ENCODE measurements around the gene SUMO1. TPM values are rescaled to one million over a fixed set of nuclear protein-coding genes. Genes with fewer than 3 reads are reported as not detected.

Gene SUMO1
- total and polyA plus RNA-seq, 10 of the 15 experiments (the other 5 are each of a cell fraction or from before 2014, with no cell fraction given): 105 to 458 (median 199) TPM

- ChIA-PET CTCF (interaction anchor here (0.6 to 5.5 kb wide), 27 partner anchors 9 to 1316 kb away, joined by 3 to 81 read pairs (median 4); partner anchors contain the start of gene ALS2), RAD21 (ENCODE audit: unreplicated experiment) (interaction anchor here (0.7 to 3.6 kb wide), 3 partner anchors 55 to 319 kb away, joined by 3 to 34 read pairs (median 4); no protein-coding TSS in a partner anchor), SMC1A (ENCODE audit: uncharacterized antibody, unreplicated experiment) (interaction anchor here (0.8 to 2.9 kb wide), 13 partner anchors 13 to 1277 kb away, joined by 3 to 41 read pairs (median 4); no protein-coding TSS in a partner anchor), POLR2A (no interaction called here)
- 30% methylated on average over 7 of the region's 7 CpGs for WGBS (ENCODE audit: insufficient coverage, insufficient replicate concordance, low lambda C conversion rate, missing lambda C conversion rate)
- Histone ChIP-seq H3K27ac (ENCODE audit: control insufficient read depth, insufficient read depth) (no peak overlapping the region), H3K9ac (ENCODE audit: control insufficient read depth, insufficient read depth, low read length) (no peak overlapping the region), H3K9me3 (replicated peaks; ENCODE audit: control insufficient read depth, insufficient read depth, low read length) (no peaks in the 10 kb centered on the region; the same call in 2 of the 3 replicates), H3K4me2 (ENCODE audit: control insufficient read depth, insufficient read depth) (no peak overlapping the region), H4K20me1 (ENCODE audit: control insufficient read depth, insufficient read depth) (no peaks in the 10 kb centered on the region), H3K4me3 (no peak overlapping the region), H3K36me3 (ENCODE audit: control insufficient read depth in 2 of 2, insufficient read depth in 2 of 2, low read length in 1 of 2) (no peaks in the 10 kb centered on the region), H3K79me2 (ENCODE audit: control insufficient read depth, insufficient read depth, low read length) (no peaks in the 10 kb centered on the region), H3K27me3 (replicated peaks in 1 of 2; ENCODE audit: control insufficient read depth in 2 of 2, insufficient read depth in 2 of 2, low read length in 1 of 2) (no peaks in the 10 kb centered on the region), H2AFZ (ENCODE audit: control insufficient read depth, low read depth, low read length) (no peak overlapping the region), H3K4me1 (ENCODE audit: control insufficient read depth, insufficient read depth, low read length) (no peaks in the 10 kb centered on the region)
- FAIRE-seq (peak; percentile 80), DNase-seq (ENCODE audit: low read depth, low spot score) (peak; percentile 24), ATAC-seq (peak; percentile 97)
- intact Hi-C loops (cut with micrococcal nuclease; ENCODE audit: unreplicated experiment) (loop anchor here (1.0 to 10.0 kb wide), 8 partner anchors 74 to 944 kb away; no protein-coding TSS in a partner anchor), in situ Hi-C loops (cut with MboI) (no loop called here)
- TF ChIP-seq SMC3 (IDR thresholded peaks at IDR 0.05; ENCODE audit: borderline replicate concordance, low read length) (peak; percentile 88; the same call in 1 of the 2 replicates), ZNF217 (IDR thresholded peaks at IDR 0.05) (no peak), IKZF1 (conservative IDR thresholded peaks at IDR 0.05) (0 out of 2 replicates have a peak, but pooled peaks have one; percentile 20), CTCF (IDR thresholded peaks at IDR 0.05 in 2 of 3, conservative IDR thresholded peaks at IDR 0.05 in 1 of 3; ENCODE audit: control insufficient read depth in 2 of 3, extremely low read depth in 1 of 3, insufficient read depth in 1 of 3, low read depth in 3 of 3, low read length in 3 of 3) (peak; percentile 77 to 81 (median 78)), HDAC6 (IDR thresholded peaks at IDR 0.05; ENCODE audit: unreplicated experiment) (no peak), RAD21 (IDR thresholded peaks at IDR 0.05; ENCODE audit: insufficient read depth, low read depth, low read length) (peak; percentile 97), YY1 (IDR thresholded peaks at IDR 0.05; ENCODE audit: low read depth, low read length) (peak; percentile 58), BACH1 (IDR thresholded peaks at IDR 0.05; ENCODE audit: borderline replicate concordance) (no peak), SREBF1 (IDR thresholded peaks at IDR 0.05; ENCODE audit: low read length) (no peak)
- no TSS peak for BruUV-seq (replicated peaks)
Observed at GRCh38 chr2:202178346-202178958, 59.9 kb downstream of the SUMO1 start.
